ENCODE results near the gene SMIM35.

DNA sequence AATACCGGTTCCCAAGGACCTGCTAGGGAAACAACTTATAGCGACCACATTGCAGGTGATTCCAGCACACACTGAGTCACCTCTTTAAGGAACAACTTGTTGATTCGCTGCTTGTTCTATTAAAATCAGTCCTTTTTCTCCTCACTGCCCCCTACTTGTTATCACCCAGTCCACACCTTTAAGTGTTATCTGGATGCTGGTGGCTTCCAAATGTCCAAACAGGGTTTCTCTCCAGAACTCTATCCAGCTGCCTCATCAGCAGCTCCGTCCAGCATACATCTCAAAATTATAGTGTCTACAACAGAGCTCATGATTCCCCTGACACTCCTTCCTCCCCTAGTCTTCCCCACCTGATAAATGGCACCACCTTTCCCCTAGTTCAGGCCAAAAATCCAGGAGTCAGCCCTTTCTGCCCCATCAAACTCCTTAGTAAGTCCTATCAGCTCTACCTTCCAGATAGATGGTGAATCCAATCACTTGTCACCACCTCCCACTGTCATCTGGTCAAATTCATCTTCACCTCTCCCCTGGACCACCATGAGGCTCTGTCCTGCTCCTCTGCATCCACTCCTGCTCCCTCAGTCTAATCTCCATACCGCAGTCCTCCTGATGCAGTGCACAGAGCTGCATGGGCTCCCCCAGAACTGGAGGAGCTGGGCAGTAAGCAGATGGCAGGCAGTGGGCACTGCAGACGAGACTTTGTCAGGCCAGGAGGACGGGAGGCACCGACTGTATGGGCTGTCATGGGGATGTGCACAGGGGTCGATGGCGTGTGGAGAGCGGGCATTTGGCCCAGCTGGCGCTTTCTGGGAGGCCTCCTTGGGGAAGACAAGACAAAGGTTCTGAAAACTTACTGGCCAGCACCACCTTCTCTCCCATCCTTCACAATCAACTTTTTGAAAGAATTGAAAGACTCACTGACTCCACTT lies 81.3 kb downstream of the SMIM35 start:
- TF ChIP-seq NFIC (IDR thresholded peaks at IDR 0.05; ENCODE audit: low read length) (no peak), ATF1 (CRISPR knock-in tag; IDR thresholded peaks at IDR 0.05) (no peak), TCF7 (IDR thresholded peaks at IDR 0.05; ENCODE audit: low read depth) (no peak), ZNF530 (CRISPR knock-in tag; IDR thresholded peaks at IDR 0.05; ENCODE audit: low read depth) (no peak)
- TF ChIP-seq, protein P1, sequence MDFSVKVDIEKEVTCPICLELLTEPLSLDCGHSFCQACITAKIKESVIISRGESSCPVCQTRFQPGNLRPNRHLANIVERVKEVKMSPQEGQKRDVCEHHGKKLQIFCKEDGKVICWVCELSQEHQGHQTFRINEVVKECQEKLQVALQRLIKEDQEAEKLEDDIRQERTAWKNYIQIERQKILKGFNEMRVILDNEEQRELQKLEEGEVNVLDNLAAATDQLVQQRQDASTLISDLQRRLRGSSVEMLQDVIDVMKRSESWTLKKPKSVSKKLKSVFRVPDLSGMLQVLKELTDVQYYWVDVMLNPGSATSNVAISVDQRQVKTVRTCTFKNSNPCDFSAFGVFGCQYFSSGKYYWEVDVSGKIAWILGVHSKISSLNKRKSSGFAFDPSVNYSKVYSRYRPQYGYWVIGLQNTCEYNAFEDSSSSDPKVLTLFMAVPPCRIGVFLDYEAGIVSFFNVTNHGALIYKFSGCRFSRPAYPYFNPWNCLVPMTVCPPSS (IDR thresholded peaks at IDR 0.05): no peak
- TF ChIP-seq, protein P2, sequence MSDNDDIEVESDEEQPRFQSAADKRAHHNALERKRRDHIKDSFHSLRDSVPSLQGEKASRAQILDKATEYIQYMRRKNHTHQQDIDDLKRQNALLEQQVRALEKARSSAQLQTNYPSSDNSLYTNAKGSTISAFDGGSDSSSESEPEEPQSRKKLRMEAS (IDR thresholded peaks at IDR 0.05): no peak
